Stimulated activated CD4-positive, alpha-beta T cell treated with anti-CD3 and anti-CD28 coated beads, Interleukin-1b, Interleukin-23, amount 100 ng/mL, for 24 hours (primary cell): Measurements from ENCODE around the gene GIPC1.
"Not testable (repeated sequence)": the region's sequence is repeated elsewhere in the genome, so short reads cannot be mapped to it uniquely, and the experiment has no call there.

Experiments
- DNase-seq, 4 experiments: peaks; one replicate each; pipeline ENCODE4 v3.0.0-alpha.2; 2020; ENCODE audit warnings: low read depth in 4 of 4, low spot score in 1 of 4

The GIPC1 gene

GRCh38 chr19:14496029-14496833 lies at the start of gene GIPC1:
TSS of gene GIPC1 (minus strand) at chr19:14496127. CDS start at chr19:14482976, 13,151 bp downstream.
- peak; percentile 56 to 80 (median 68) for DNase-seq

DNA sequence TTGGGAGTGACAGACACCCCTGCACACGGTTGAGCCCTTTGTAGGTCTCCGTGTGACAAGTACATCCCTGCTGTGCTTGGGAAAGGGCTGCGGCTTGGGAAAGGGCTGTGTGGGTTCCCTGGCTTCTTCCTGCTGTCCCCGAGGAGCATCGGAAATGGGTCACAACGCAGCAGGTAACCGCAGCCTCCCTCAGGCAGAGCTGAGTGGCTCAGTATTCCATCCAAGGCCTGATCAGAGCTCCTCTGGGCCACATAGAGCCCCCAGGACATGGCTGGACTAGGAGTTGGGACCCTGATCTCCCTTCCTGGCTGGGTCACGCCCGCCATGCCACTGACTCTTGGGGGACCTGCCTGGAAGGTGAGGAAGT lies 49.8 kb upstream of the GIPC1 start:
- DNase-seq: no peak

GRCh38 chr19:14544977-14545715 lies 49.2 kb upstream of the GIPC1 start:
- no peak for DNase-seq

DNA sequence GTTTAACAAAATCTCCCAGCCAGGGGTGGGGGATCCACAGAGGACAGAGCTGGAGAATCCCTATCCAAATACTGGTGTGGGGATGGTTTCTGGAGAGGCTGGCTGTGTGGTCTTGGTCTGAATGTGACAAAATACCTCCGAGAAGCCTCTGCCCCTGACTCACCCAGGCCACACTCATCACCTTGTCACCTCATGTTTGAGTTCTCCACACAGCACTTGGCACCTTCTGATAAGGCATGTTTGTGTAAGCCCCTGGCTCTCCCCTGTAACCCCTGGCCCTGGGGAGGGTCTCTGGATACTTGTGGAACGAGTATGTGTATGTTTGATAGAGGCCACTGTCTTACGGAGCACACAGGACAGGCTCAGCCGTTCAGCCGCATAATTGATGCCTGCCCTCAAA lies 48.1 kb upstream of the GIPC1 start:
- no peak for DNase-seq

- no peak for DNase-seq
Measured at GRCh38 chr19:14542711-14543328, 46.9 kb upstream of the GIPC1 start.

- not testable (repeated sequence) for DNase-seq
Measured at GRCh38 chr19:14541979-14542378, 46.1 kb upstream of the GIPC1 start.

DNA sequence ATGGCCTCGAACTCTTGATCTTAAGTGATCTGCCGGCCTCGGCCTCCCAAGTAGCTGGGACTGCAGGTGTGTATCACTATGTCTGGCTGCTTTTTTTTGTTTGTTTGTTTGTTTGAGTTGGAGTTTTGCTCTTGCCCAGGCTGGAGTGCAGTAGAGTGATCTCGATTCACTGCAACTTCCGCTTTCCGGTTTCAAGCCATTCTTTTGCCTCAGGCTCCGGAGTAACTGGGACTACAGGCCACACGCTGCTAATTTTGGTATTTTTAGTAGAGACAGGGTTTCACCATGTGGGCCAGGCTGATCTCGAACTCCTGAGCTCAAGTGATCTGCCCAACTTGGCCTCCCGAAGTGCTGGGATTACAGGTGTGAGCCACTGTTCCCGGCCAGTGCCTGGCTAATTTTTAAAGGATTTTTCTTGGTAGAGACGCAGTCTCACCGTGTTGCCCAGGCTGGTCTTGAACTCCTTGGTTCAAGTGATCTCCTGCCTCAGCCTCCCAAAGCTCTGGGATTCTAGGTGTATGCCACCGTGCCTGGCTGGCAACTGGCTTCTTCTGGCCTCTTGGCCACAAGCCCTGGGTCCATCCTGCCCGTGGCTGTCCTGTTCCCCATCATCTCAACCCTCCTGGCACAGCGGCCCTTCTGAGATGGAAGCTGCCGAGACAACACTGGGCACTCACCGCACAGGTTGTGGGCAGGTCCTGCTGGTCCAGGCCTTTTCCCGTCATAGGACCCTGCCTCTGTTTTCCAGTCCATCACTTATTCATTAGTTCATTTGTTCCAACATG lies 45.0 kb upstream of the GIPC1 start:
- DNase-seq: no peak

GRCh38 chr19:14536926-14537692 lies 41.2 kb upstream of the GIPC1 start:
- peak in 2 of 4 experiments; percentile 29 to 34 for DNase-seq

- DNase-seq: no peak
Measured at GRCh38 chr19:14533450-14533849, 37.5 kb upstream of the GIPC1 start.

DNA sequence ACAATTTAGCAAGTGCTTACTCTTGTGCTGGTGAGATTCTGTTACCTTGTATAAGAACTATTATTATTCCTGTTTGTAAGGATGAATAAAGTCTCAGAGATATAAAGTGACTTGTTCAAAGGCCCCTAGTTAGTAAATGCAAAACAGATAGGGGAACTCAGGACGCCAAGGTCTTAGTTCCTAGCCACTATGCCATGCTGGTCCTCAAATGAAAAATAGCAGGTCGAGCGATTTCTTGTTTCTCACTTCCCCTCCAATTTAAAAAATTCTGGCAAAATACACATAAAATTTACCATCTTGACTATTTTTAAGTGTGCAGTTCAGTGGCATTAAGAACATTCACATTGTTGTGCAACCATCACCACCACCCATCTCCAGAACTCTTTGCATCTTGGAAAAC lies 34.6 kb upstream of the GIPC1 start:
- no peak for DNase-seq

DNA sequence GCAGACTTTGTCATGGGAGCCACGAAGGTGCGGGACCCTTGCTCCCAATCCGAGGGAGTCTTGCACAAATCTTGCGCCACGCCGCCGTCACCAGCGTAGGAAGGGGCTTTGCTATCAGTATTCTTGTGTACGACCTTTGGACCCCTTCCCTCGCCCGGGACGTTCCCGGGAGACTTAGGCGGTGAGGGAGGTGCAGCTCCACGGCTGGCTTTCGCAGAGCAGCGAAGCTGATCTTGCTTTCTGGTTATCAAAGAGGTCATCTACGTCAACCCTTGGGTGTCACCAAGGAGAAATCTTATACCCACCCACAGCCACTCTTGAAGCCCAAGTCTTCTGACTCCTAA lies 34.0 kb upstream of the GIPC1 start:
- no peak for DNase-seq

DNA sequence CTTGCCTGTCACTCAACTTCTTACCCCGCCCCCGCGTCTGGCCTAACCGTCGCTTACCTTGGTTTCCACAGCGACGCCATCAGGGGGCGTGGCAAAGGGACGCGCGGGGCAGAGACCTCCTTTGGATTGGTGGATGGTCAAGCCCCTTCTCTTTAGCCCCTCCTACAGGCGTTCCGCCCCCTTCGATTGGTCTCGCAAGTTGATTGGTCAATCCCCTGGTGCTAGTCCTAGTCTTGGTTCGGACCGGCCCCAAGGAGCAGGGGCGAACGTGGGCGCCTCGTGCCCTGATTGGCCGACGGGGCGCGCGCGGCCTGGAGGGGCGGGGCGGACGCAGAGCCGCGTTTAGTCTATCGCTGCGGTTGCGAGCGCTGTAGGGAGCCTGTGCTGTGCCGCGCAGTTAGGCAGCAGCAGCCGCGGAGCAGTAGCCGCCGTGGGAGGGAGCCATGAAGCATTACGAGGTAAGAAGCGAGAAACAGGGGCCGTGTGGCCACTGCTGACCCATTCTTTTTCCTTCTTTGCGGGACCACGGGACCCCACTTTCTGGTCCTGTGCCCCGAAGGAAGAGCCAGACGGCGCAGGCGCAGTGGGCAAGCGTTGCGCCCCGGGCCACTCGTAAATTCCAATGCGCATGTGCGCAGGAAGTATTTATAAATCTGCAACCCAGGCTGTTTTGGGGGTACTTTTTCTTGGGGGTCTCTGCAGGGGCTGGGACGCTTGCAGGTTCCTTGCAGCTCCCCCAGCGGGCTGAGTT lies 33.5 kb upstream of the GIPC1 start, which contains the start of gene TECR:
Gene TECR (plus strand): TSS at position 341 of the 751 bp plus-strand sequence. CDS start 103 bp downstream, at position 444.
- DNase-seq: peak; percentile 99 to 100 (median 100)

- no peak for DNase-seq
Measured at GRCh38 chr19:14528419-14529253, 32.7 kb upstream of the GIPC1 start.

- DNase-seq: no peak
Measured at GRCh38 chr19:14526423-14526822, 30.5 kb upstream of the GIPC1 start.

GRCh38 chr19:14525729-14526128 lies 29.8 kb upstream of the GIPC1 start:
- no peak for DNase-seq

DNA sequence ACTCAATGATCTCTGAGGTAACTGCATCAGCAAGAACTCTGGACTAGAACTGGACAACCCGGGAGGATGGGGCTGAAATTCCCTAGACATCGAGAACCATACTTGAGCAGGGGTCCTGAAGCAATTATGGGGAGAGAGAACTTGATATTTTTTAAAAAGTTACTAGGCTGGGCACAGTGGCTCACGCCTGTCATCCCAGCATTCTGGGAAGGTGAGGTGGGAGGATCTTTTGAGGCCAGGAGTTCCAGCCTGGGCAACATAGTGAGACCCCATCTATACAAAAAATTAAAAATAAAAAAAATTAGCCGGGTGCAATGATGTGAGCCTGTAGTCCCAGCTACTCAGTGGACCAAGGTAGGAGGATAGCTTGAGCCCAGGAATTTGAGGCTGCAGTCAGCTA lies 24.6 kb upstream of the GIPC1 start:
- DNase-seq: no peak

- DNase-seq: no peak
Measured at GRCh38 chr19:14519860-14520407, 24.0 kb upstream of the GIPC1 start.

DNA sequence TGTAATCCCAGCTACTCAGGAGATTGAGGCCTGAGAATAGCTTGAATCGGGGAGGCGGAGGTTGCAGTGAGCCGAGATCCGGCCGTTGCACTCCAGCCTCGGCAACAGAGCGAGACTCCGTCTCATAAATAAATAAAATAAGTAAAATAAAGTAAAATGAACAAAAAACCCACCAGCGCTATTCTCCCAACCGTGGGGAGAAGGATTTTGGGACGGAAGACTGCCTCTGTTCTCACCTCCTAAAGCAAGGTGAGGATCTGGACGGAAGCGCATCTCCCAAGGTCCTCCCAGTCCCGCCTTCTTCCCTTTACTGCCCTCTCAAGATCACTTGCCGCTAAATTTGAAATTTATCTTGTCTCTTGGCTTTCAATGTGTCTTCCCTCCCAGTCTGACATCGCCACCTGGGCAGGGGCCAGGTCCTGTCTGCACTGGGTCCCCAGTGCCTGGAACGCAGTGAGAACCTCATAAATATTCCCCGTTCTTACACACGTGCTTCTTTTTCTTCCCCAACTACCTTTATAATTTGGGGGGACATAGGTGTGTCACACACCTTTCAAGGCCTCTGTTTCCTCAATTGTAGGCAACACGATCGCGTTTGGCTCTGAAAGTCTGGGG lies 23.4 kb upstream of the GIPC1 start:
- DNase-seq: no peak
